DMS53 (cell line): ENCODE results near the gene SEC24D.

ENCODE experiments used
- DNase-seq: peaks from one replicate; lab custom pipeline; 2025; lab: John Stamatoyannopoulos, UW

Gene SEC24D

GRCh38 chr4:118716304-118716703 is 119.6 kb downstream of the SEC24D start:
- no peak for DNase-seq

DNA sequence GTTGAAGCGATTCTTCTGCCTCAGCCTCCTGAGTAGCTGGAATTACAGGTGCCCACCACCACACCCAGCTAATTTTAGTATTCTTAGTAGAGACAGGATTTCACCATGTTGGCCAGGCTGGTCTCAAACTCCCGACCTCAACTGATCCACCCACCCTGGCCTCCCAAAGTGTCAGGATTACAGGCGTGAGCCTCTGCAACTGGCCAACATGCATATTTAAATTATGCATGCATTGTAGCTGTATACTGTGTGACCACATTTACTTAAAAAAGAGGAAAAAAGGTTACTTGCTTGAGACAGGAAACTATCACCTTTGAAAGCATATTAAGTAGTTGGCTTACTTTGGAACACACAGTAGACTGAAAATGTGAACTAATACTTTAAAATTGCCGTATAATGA is 121.2 kb downstream of the SEC24D start:
- no peak for DNase-seq

GRCh38 chr4:118712872-118713271 is 123.1 kb downstream of the SEC24D start:
- DNase-seq: no peak

- DNase-seq: no peak
Observed at GRCh38 chr4:118711052-118711451, 124.9 kb downstream of the SEC24D start.

DNA sequence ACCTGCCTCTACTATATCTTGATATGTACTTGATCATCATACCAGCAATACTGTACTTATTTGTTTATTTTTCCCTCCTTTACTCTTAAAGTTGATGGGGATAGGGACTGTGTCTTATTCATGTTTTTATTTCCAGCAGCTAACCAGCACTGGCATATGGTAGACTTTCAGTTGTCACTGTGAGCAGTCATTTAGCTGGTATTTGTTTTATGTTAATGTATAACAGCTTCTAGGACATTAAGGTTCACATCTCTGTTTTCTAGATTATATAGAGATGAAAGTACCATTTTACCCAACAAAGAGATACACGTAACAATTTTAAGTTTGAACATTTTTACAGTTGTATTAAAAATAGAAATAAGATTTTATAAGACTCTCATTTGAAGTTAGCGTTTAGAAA is 132.8 kb downstream of the SEC24D start:
- peak; percentile 40 for DNase-seq

GRCh38 chr4:118684873-118685811 is 150.8 kb downstream of the SEC24D start, which contains the start of gene METTL14:
Gene METTL14, plus strand, starts transcription at chr4:118685392. Its CDS starts 143 bp downstream, at chr4:118685535.
- DNase-seq: peak; percentile 91

DNA sequence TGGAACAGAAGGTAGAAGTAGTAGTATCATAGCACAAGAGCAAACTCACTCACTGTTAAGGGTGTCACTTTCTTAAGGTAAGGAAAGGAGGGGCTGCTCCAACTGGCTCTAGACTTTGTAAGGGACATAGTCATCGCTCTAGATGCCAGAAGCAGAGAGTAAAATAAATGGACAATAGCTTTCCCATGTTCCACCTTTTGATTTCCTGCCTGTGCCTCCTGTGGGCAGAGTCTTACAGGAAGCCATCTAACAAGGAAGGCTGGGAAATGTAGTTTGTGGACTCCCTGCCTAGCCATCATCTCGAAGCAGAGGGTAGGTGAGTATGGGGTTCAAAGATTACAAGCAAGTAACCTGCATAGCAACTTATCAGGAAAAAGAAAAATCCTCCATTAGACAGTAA is 152.4 kb downstream of the SEC24D start:
- peak; percentile 49 for DNase-seq

GRCh38 chr4:118682928-118683327 is 153.0 kb downstream of the SEC24D start:
- peak; percentile 52 for DNase-seq

DNA sequence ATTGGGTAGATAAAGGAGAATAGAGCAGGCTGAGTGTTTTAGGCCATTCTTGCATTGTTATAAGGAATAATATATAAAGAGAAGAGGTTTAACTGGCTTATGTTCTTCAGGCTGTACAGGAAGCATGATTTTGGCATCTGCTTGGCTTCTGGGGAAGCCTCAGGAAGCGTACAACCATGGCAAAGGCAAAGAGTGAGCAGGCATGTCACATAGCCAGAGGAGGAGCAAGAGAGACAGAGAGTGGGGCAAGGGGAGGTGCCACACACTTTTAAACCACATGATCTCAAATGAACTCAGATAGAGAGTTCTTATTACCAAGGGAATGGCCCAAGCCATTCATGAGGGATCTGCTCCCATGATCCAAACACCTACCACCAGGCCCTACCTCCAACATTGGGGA is 155.1 kb downstream of the SEC24D start:
- peak; percentile 17 for DNase-seq

GRCh38 chr4:118676128-118676527 is 159.8 kb downstream of the SEC24D start:
- no peak for DNase-seq
